Activated T-cell treated with anti-CD3 and anti-CD28 coated beads, Interleukin-2, amount 50 U/mL, for 4 hours (primary cell): ENCODE results near the gene OR5H2. TPM values are rescaled to one million over a fixed set of nuclear protein-coding genes. Genes with fewer than 3 reads are reported as not detected.

ENCODE experiments used
- ATAC-seq, 2 donors: fragments of 200-7000 bp; cut with Tn5 transposase; one replicate each; pipeline ENCODE4 v1.10.0; 2021
- DNase-seq: peaks from one replicate; pipeline ENCODE4 v3.0.0-alpha.2; 2020
- H3K27me3 Mint-ChIP-seq: one replicate; pipeline ENCODE4 v1.8.0; 2021; ENCODE audit warnings: low read depth, mixed read lengths
- H3K36me3 Mint-ChIP-seq: one replicate; pipeline ENCODE4 v1.8.0; 2022; ENCODE audit warnings: mixed read lengths; ENCODE audit not compliant: insufficient read depth
- H3K4me1 Mint-ChIP-seq: one replicate; pipeline ENCODE4 v1.8.0; 2021; ENCODE audit warnings: low read depth, mixed read lengths
- H3K4me3 Mint-ChIP-seq: one replicate; pipeline ENCODE4 v1.8.0; 2021; ENCODE audit warnings: mild to moderate bottlenecking, moderate library complexity, mixed read lengths
- H3K9me3 Mint-ChIP-seq: one replicate; pipeline ENCODE4 v1.8.0; 2021; ENCODE audit warnings: mixed read lengths
- total RNA-seq, 3 donors: library from RNA; stranded (reverse); gene quantifications; one replicate each; pipeline ENCODE4 v1.2.1, GENCODE V29; 2021

OR5H2 gene
- total RNA-seq, 3 donors from 2014 or later, result not detected

DNA sequence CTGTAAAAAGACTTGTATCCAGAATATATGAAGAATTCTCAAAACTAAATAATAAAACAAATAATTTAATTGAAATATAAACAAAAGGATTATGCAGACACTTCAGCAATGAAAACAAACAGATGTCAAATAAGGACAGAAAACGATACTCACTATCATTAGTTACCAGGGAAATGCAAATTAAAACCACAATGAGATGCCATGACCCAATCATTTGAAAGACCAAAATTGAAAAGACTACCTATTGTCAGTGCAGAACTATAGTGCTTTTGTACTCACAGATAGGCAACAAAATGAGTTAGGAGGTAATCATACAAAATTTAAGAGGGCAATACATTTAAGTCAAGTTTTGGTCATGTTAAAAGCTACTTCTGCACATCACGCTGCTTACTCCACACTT, 39.8 kb downstream of the OR5H2 start:
- Mint-ChIP-seq H3K27me3 (no peaks in the 10 kb centered on the region), H3K4me1 (no peaks in the 10 kb centered on the region), H3K9me3 (no peaks in the 10 kb centered on the region), H3K4me3 (no peak overlapping the region), H3K36me3 (no peaks in the 10 kb centered on the region)
- DNase-seq (no peak), ATAC-seq (no peak)

DNA sequence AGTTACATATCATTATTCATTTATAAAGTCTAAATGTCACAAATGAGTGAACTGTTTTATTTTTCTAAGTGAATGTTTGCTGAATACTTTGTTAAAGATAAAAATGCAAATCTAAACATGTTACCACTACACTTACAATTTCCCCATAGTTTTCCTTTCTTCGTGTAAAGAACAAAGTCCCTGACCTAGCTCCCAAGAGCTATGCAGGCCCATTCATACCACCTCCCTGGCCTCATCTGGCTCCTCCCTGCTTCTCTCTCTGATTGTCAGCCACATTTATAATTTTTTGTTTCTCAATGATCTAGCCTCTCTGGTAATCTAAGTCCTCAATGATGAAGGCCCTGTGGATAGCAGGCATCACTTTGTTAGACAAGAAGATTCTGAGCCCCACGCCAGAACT, 40.4 kb downstream of the OR5H2 start:
- Mint-ChIP-seq H3K9me3 (no peaks in the 10 kb centered on the region), H3K4me1 (no peaks in the 10 kb centered on the region), H3K27me3 (no peaks in the 10 kb centered on the region), H3K36me3 (no peaks in the 10 kb centered on the region), H3K4me3 (no peak overlapping the region)
- DNase-seq, result no peak
- ATAC-seq, result no peak

DNA sequence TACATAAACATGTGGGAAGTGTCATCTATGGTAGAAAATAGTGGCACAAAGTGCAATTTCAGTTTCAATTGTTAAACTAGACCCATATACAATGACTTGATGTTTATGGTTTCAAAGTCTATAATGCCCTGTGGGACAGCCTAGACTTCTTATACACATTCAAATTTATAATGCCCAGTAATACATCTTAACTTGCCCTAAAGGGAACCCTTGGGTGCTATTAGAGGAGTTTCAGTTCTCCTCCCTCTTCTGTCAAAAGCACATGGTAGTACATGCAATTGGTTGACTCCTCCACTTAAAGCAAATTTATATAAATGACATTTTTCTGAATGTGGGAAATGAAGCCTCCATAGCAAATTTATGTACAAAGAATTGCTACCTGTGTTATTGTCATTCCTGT, 41.1 kb downstream of the OR5H2 start:
- Mint-ChIP-seq H3K4me3 (no peak overlapping the region), H3K4me1 (no peaks in the 10 kb centered on the region), H3K9me3 (no peaks in the 10 kb centered on the region), H3K36me3 (no peaks in the 10 kb centered on the region), H3K27me3 (no peaks in the 10 kb centered on the region)
- DNase-seq, result no peak
- no peak for ATAC-seq

DNA sequence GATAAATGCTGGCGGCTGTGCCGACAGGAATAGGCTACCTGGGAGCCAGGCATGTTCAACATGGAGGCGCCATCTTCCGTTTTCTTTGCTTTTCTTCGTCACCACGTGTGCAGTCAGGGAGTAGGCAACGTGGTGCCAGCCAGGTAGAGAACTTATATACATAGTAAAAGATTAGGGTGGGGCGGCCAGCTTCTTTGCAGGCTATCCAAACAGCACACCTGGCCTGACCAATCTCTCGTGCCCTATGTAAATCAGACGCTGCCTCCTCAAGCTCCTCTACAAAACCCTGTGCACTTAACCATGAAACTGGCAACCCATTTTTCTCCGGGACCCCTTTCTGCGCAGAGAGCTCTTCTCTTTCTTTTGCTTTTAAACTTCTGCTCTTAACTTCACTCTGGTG, 42.8 kb downstream of the OR5H2 start:
- no peak for ATAC-seq
- Mint-ChIP-seq H3K4me3 (no peak overlapping the region), H3K4me1 (no peaks in the 10 kb centered on the region), H3K36me3 (no peaks in the 10 kb centered on the region), H3K9me3 (no peaks in the 10 kb centered on the region), H3K27me3 (peaks cover 3% of the 10 kb centered on the region)
- no peak for DNase-seq

DNA sequence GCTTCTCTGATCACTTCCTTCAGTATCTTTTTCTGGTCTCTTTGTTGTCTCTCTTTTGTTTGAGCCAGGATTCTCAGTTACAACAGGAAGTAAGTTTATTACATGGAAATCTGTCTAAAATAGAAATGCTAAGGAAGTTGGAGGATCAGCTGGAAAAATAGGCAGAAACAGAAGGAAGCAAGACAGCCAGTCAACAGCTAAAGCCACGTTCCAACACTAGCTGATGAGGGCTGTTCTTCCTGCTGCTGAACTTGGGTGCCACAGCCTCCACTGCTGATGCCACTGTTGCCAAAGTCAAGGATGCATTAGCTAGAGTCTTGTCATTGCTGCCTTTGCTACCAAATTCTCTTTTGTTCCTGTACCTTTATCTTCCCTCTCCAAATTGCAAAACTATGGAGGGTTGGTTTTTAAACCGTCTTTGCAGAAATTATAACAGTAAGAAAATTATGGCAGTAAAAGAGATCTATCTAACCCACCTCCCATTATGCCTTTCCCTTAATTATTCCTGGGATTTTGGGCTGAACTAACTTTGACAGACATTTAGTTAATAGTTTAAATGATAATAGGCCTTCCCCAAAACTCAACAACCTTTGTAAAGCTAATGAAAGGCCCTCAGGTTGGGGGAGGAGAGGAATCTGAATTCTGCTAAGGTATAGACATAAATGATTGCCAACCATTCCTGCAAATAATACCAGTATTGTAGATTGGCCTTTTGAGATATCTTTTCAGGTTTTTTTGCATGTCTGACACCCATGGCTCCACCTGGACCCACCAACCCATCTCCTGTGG, 44.0 kb downstream of the OR5H2 start:
- Mint-ChIP-seq H3K9me3 (no peaks in the 10 kb centered on the region), H3K36me3 (no peaks in the 10 kb centered on the region), H3K4me1 (no peaks in the 10 kb centered on the region), H3K4me3 (no peak overlapping the region), H3K27me3 (peaks cover 8% of the 10 kb centered on the region)
- DNase-seq, result no peak
- no peak for ATAC-seq

DNA sequence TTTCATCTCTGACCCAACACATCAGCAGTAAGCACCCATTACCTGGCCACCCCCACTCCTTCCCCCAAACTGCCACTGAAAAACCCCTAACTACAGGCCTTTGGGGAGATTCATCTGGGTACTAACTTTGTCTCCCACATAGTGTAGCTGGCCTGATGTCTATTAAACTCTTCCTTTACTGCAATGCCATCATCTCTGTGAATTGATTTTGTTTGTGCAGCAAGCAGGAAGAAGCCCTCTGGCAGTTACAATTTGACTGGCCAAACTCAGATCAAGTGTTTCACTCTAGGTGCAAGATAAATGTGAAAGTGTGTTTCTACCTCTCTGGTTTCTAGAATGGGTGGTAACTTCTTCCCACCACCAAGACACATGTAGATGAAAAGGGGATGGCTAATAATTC, 44.6 kb downstream of the OR5H2 start:
- Mint-ChIP-seq H3K27me3 (peaks cover 10% of the 10 kb centered on the region), H3K4me3 (no peak overlapping the region), H3K4me1 (no peaks in the 10 kb centered on the region), H3K36me3 (no peaks in the 10 kb centered on the region), H3K9me3 (no peaks in the 10 kb centered on the region)
- DNase-seq (no peak), ATAC-seq (no peak)

DNA sequence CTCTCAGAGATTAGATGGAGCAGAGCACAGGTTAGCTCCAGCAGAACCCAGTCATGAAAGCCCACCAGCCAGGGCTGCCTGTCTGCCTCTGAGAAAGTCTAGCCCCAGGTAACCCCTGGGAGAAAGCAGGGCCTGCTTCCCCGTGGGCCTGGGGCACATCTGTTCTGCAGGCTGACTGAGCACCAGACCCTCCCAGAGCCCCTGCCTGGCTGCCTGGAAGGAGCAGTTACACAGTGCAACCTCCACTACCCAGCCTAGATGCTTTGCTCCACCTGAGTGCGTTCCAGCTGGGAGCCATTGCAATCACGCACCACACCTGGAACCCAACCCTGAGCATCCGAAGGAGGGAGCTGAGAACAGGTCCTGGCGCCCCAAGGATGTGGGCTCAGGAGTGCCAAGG, 46.6 kb downstream of the OR5H2 start:
- Mint-ChIP-seq H3K36me3 (no peaks in the 10 kb centered on the region), H3K4me1 (no peaks in the 10 kb centered on the region), H3K27me3 (peaks cover 13% of the 10 kb centered on the region), H3K9me3 (no peaks in the 10 kb centered on the region), H3K4me3 (no peak overlapping the region)
- DNase-seq (no peak), ATAC-seq (peak in 1 of 2 donors; percentile 28)

DNA sequence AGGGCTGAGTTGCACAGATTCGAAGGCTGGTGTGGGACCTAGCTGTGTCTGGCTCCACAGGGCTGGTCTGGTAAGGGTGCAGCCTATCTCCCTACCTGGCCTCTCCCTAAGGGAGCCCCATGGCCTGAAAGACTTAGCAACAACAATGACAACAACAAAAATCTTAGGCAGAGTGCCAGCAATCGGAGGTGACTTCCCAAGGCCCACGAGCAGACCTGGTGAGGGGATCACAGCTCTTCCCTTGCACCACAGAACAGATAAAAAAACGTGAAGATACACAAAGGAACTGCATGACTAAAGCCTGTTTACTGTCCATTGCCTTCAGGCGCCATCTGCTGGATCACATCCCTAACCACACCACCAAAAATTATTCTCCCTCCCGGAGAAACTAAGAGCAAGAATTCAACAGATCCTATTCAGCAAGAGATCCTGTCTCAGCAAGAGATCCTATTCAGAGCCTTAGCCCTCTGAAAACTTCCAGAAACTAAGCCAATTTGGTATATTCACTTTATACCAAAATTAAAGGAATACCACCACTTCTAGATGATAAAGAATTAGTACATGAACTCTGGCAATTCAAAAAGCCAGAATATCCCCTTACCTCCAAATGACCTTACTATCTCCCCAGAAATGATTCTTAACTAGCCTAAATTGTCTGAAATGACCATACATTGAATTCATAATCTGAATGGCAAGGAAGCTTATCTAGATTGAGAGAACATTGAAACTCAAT, 47.3 kb downstream of the OR5H2 start:
- Mint-ChIP-seq H3K36me3 (no peaks in the 10 kb centered on the region), H3K9me3 (no peaks in the 10 kb centered on the region), H3K4me3 (no peak overlapping the region), H3K4me1 (no peaks in the 10 kb centered on the region), H3K27me3 (peaks cover 13% of the 10 kb centered on the region)
- DNase-seq (peak; percentile 9), ATAC-seq (peak; percentile 69 to 86)

DNA sequence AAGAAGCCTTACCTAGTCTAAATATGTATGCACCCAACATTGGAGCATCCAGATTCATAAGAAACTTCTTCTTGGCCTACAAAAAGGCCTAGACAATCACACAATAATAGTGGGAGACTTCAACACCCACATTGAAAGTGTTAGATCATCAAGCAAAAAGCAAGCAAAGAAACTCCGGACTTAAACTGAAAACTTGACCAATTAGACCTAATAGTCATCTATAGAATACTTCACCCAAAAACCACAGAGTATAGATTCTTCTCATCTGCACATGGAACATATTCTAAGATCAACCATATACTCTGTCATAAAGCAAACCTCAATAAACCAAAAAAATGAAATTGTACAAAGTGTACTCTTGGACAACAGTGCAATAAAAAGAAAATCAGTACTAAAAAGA, 49.0 kb downstream of the OR5H2 start:
- Mint-ChIP-seq H3K4me3 (no peak overlapping the region), H3K9me3 (no peaks in the 10 kb centered on the region), H3K4me1 (no peaks in the 10 kb centered on the region), H3K27me3 (peaks cover 20% of the 10 kb centered on the region), H3K36me3 (no peaks in the 10 kb centered on the region)
- DNase-seq (no peak), ATAC-seq (no peak)

Other genes starting within 250 kb of the OR5H2 start
- not detected for gene GABRR3, start 247.2 kb upstream of the OR5H2 start, total RNA-seq
- not detected for gene OR5AC2, start 195.3 kb upstream of the OR5H2 start, total RNA-seq
- gene OR5H1, start 151.8 kb upstream of the OR5H2 start, total RNA-seq, result not detected
- not detected for gene OR5H14, start 135.0 kb upstream of the OR5H2 start, total RNA-seq
- not detected for gene OR5H15, start 115.8 kb upstream of the OR5H2 start, total RNA-seq
- gene OR5H6, start 18.3 kb upstream of the OR5H2 start, total RNA-seq, result not detected
- gene OR5K4, start 71.3 kb downstream of the OR5H2 start, total RNA-seq, result not detected
- gene OR5K3, start 108.2 kb downstream of the OR5H2 start, total RNA-seq, result not detected
- not detected for gene OR5K1, start 180.7 kb downstream of the OR5H2 start, total RNA-seq
- not detected for gene OR5K2, start 215.2 kb downstream of the OR5H2 start, total RNA-seq
- 100 to 1,000 TPM; 222 to 249 (median 241) TPM for gene CLDND1, start 240.4 kb downstream of the OR5H2 start, total RNA-seq
- gene GPR15, start 249.5 kb downstream of the OR5H2 start, total RNA-seq, result 1 to 10 TPM; 1.4 to 2.0 (median 1.5) TPM